Fibroblast of mammary gland (primary cell): Measurements from ENCODE around the gene RPS21.

Experiments
- DNase-seq: peaks from one replicate; pipeline ENCODE4 v3.0.0-alpha.2; 2010; ENCODE audit warnings: low read depth
- H3K4me3 ChIP-seq: 2 replicates; pipeline ENCODE4 v1.5.1; 2011; ENCODE audit warnings: low read depth, mild to moderate bottlenecking, low read length, moderate library complexity; ENCODE audit not compliant: control insufficient read depth
- TF ChIP-seq, protein P1 (sequence below): conservative IDR thresholded peaks from 2 replicates; pipeline ENCODE4 v1.5.1; 2011; ENCODE audit warnings: low read depth, low read length, inconsistent platforms; ENCODE audit not compliant: control insufficient read depth, insufficient read depth

Gene RPS21

GRCh38 chr20:62357187-62357667 is 29.7 kb upstream of the RPS21 start:
- peak; percentile 64 for DNase-seq

GRCh38 chr20:62357681-62358080 is 29.2 kb upstream of the RPS21 start:
- H3K4me3 ChIP-seq: no peak overlapping the region
- TF ChIP-seq, protein P1, sequence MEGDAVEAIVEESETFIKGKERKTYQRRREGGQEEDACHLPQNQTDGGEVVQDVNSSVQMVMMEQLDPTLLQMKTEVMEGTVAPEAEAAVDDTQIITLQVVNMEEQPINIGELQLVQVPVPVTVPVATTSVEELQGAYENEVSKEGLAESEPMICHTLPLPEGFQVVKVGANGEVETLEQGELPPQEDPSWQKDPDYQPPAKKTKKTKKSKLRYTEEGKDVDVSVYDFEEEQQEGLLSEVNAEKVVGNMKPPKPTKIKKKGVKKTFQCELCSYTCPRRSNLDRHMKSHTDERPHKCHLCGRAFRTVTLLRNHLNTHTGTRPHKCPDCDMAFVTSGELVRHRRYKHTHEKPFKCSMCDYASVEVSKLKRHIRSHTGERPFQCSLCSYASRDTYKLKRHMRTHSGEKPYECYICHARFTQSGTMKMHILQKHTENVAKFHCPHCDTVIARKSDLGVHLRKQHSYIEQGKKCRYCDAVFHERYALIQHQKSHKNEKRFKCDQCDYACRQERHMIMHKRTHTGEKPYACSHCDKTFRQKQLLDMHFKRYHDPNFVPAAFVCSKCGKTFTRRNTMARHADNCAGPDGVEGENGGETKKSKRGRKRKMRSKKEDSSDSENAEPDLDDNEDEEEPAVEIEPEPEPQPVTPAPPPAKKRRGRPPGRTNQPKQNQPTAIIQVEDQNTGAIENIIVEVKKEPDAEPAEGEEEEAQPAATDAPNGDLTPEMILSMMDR: no peak
- DNase-seq: no peak

More at GRCh38 chr20:62357187-62357667, 29.7 kb upstream of the RPS21 start:
- H3K4me3 ChIP-seq: no peak overlapping the region
- TF ChIP-seq, protein P1: no peak

GRCh38 chr20:62358171-62359042 is 28.5 kb upstream of the RPS21 start:
- TF ChIP-seq, protein P1: no peak
- DNase-seq: no peak
- no peak overlapping the region for H3K4me3 ChIP-seq

DNA sequence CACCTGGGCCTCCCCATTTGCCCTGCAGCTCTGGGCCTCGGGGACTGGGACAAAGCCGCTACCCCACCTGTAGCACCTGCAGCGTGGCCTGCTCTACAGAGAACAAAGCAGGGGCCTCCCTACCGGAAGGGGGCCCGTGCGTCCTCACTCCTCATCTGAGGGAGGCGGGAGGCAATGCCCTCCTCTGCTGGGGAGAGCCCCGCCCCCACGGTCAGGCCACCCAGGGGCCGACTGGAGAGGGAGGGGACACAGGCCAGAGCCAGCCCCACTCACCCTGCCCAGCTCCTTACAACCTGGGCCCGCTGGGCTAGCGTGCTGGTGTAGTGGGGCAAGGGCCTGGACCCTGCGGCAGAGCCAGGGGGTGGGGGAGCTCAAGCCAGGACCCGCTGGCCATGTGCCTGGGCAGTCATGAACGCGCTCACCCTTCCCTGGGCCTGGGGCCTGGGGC is 27.8 kb upstream of the RPS21 start:
- DNase-seq: no peak
- no peak overlapping the region for H3K4me3 ChIP-seq
- TF ChIP-seq, protein P1: no peak

DNA sequence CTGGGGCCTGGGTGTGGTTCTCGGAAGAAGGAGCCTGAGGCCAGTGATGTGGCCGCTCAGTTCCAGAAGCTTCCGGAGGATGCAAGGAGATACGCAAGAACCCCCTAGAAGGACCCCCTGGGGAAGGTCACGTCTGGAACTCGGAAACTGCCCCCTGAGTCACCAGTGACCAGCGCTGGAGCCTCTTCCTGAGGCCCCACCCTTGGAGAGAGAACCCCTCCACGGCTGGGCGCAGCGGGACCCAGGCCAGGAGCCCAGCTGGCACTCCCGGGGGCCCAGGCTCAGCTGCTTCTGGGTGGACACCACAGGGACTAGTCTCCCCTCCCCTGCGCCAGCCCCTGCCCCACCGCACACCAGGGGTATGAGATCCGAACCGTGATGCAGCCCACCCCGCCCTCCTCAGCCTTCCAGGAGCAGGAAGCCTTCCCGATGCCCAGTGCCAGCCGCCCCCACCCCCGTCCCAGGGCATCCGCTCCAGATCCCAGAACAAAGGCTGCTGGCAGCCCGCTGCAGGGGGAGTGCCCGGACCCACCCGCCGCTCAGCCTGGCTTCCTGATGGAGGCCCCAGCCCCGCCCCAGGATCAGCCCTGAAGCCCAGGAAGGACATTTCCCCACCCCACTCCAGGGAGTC is 27.3 kb upstream of the RPS21 start:
- DNase-seq: peak; percentile 63
- H3K4me3 ChIP-seq: no peak overlapping the region

GRCh38 chr20:62360854-62361798 is 25.8 kb upstream of the RPS21 start:
- TF ChIP-seq, protein P1: no peak
- H3K4me3 ChIP-seq: no peak overlapping the region
- no peak for DNase-seq

More for the DNA sequence above, 27.3 kb upstream of the RPS21 start:
- TF ChIP-seq, protein P1: no peak
